Dedifferentiated amniotic fluid mesenchymal stem cell (primary cell): ENCODE measurements around the gene BACH2.

ENCODE experiments used
- DNase-seq: peaks from one replicate; pipeline ENCODE4 v3.0.0-alpha.2; 2016; ENCODE audit errors: extremely low spot score

BACH2 gene

DNA sequence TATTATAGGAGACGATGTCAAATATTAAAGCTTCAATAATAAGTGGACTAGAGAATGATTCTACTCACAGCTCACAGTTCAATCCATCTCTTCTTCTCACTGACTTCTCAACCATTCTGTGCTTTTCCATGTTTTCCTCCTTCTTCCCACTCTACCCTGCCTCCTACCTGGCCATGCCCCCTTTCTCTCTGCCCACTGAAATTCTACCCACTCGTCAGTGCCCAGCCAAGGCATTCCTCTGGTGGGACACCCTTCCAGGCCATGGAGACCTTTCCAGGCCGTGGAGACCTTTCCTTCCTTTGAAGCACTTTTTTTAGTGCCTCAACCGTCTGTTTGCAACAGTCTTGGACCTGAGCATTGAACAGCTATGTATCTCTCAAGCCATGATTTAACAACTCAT, 18.5 kb downstream of the BACH2 start:
- no peak for DNase-seq

DNA sequence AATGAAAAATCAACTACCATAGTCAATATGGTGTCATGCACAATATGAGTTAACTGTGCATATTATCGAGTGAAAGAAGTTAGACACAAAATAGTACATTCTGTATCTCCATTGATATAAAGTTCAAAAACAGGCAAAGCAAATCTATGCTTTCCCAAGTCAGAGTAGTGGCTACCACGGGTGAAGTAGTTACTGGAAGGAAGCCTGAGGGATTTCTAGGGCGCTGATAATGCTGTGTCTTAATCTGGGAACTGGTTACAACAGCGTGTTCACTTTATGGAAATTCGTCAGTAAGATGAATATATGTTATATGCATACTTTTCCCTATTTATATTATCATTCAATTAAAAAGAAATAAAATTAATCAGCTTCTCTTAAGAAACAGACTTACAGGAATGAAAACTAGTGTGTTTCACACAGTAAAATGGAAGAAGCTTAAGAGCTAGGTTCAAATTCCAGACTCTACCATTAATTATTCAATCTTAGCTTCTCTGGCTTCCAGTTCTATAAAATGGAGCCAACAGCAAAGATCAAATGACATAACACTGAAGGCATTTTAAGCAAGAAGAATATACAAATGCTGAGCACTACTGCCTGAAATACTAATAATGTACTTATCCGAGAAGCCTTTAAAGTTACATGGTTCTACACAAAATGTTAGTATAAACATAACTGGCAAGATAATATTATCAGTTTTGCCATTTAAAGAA, 19.2 kb downstream of the BACH2 start:
- no peak for DNase-seq

DNA sequence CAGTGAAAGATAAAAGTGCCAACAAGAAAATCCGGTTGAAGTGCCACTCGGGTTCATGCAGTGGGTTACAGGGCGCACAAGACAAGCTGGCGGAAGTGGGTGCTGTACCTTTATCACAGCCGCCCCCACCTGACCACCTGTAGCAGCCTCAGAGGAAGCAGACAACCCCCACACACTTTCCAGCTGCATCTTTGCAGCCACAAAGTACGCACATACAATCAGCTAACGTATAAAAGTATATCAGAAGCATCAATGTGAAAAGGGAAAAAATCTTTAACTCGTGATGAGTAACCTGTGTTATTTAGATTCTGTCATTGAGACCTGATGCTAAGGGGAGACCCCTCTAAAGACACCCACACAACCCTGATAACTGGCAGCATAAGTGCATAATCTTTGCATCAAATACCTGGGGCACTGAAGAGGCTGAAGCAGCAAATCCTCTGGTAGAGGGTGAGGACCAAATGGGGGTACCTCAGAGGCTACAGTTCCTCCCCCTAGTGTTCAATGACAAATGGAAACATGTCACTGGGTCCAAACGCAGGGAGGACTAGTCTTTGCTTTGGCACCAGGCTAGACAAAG, 22.1 kb downstream of the BACH2 start:
- DNase-seq: no peak

DNA sequence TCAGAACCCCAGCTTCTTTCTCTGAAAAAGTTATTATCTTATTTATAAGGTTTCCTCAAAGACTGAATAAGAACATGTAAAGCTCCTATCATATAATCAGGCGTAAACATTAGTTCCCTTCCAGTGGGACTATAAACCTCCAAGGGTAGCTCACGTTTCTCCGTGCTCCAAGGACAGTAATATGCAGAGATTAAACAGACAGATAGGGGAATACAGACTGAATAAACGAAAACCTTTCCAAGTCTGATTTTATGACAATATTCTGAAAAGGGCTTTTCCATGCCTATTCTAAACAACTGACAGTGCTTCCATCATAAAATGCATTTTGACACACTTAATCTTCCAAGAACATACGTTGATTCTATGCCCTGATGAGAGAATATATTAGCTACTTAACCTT, 22.8 kb downstream of the BACH2 start:
- DNase-seq: no peak

DNA sequence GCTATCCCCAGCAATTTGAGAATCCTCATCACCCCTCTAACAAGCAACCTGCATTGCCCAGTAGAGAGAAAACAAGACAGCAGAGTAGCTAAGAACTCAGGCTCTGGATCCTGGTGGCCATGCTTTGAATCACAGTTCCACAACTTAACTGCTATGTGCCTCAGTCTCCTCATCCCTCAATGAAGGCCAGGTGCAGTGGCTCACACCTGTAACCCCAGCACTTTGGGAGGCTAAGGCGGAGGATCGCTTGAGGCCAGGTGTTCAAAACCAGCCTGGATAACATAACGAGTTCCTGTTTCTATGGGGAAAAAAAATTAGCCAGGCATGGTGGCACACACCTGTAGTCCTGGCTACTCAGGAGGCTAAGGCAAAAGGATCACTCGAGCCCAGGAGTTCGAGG, 23.7 kb downstream of the BACH2 start:
- DNase-seq: no peak

DNA sequence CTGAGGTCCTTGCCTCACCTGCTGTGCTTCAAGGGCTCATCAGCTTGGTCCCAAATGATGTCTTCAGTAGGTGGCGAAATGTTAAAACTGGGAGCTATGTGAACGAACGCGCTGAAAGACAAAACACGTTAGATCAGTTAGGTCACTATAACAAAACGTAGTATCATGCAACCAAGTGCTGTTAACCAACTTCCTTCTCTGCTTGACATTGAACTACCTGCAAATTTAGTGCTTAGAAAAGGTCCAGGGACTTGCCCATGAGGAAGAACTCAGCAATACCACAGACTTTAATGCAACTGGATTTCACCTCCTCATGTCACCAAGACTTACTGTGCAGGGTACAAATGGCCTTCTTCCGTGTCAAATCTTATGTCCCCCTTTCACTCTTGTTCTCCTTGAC, 24.8 kb downstream of the BACH2 start:
- DNase-seq: no peak

DNA sequence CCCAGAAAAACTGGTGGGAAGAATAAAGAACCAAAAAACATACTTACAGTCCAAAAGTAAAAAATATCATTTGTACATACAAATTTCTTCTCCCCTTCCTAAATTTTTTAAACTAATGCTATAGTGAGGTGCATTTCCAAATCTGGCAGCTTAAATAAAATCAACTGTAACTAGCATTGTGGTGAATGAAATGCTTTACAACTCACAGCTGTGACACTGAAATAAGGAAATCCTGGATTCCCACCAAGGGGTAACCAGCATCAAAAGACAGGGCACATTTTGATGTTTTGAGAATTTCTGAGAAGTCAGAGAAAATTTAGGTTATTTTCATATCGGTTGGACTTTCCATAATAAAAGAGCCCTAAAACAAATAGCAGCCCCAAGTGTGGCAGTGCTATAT, 27.3 kb downstream of the BACH2 start:
- no peak for DNase-seq

DNA sequence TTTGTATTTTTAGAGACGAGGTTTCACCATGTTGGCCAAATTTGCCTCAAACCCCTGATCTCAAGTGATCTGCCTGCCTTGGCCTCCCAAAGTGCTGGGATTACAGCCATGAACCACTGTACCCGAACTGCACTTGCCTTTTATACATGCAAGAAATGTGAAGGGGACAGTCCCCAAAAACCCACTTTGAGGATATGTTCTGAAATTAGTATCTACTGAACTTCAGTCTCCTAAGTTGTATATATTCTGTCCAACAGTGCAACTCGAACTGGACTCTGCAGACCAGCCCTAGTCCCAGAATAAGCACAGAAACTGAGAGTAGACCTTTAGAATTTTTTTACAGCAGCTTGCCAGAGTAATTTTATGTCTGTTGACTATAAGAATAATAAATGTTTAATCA, 28.5 kb downstream of the BACH2 start:
- no peak for DNase-seq

DNA sequence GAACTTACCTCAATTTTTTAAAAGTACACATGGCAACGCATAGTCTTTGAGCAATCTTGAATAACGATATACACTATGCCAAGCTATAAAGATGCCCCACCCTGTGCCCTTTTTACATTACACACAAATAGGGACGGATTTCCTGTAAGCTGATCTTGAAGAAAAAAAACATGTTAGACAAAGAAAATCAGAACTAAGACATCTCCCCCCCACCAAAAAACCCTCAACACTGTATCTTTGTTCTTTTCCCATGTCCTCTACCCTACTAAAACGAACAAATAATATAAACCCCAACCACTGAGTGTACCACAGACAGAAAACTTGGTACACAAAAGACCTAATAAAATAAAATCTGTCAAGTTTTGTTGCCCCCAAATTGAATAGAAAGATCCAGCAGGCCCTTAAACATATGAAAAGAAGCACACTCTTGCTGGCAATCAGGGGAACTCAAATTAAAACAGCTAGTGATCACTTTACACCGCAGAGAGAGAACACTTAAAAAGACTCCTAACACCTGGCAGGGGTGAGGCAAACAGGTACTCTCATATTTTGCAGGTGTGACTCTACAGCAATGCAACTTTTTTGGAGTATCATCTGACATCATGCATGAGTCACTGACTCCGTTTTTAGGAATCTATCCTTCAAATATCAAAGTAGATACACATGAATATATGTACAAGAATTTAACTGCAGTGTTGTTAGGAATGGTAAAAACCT, 29.6 kb downstream of the BACH2 start:
- no peak for DNase-seq

DNA sequence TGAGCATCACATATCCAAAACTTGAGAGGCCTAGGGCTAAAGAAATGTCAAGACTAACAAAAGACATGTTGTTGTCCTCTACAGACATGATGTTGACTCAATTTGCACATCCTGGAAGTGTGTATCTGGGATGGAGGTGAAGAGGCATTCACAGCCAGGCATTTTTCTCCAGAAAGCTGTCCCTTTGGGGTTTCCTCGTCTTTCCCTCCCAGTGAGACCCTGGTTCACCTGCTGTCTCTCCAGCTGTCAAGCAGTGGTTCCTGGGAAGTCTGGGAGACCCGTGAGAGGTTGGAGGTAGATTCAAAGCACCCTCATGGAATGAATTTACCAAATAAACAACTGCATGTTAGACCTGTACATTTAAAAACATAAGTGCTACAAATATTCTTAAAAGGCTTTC, 32.1 kb downstream of the BACH2 start:
- DNase-seq: no peak

DNA sequence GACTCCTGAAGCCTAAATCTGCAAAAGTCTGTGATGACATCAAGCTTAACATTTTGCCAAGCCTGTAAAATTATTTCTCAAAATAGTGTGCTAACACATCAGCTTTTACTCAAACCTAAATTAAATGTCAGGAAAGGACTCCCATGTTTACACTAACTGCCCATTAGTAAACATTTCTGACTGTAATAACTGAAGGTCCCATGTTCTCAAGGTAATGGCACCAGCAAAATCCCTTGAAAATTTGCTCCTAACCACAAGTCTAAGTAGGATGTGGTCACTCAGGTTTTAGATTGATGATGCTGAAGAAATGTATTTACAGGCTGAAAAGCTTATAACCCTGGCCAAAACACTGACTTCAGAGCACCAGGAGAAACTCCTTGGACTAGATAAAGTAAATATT, 33.0 kb downstream of the BACH2 start:
- DNase-seq: no peak

DNA sequence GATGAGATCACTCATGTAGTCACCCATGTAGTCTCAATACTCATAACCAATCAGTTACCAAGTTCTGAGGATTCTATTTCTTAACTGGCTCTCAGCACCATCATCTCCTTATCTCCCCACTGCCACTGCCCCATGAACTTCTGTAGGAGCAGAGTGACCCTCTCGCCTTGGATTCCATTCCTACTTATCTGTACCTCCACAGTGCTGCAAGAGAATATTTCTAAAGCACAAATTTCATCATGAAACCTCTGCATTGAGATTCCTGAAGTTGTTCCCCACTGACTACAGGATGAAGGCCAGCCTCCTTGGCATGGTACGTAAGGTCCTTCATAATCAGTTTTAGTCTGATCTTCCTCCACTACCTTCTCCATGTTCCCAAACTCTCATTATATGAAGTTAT, 34.8 kb downstream of the BACH2 start:
- DNase-seq: no peak

DNA sequence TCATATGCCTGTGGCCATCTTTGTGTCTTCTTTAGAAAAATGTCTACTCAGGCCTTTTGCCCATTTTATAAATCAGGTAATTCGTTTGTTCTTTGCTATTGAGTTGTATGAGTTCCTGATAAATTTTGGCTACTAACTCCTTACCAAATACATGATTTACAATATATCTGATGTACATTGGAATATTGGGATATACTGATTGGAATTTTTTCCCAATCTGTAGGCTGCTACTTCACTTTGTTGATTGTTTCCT, 39.2 kb downstream of the BACH2 start:
- DNase-seq: no peak

DNA sequence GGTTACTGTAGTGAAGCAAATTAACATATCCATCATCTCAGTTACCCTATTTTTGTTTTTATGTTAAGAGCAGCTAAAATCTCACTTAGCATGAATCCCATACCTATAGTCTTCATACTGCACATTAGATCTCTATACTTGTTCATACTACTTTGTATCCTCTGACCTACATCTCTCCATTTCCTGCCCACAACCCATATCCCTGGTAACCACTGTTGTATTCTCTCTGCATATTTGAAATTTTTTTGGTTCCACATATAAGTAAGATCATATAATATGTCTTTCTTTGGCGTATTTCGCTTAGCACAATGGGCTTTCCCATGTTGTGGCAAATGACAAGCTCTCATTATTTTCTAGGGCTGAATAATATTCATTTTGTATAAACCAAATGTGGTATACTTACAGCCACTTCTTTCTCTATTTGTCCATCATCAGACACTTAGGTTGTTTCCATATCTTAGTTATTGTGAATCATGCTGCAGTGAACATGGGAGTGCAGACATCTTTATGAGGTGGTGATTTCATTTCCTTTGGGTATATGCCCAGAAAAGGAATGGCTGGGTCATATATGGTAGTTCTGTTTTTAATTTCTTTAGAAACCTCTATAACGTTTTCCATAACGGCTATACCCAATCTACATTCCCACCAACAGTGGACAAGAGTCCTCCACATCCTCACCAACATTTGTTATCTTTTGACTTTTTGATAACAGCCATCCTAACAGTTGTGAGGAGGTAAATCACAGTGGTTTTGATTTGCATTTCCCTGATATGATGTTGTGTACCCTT, 39.8 kb downstream of the BACH2 start:
- DNase-seq: no peak

DNA sequence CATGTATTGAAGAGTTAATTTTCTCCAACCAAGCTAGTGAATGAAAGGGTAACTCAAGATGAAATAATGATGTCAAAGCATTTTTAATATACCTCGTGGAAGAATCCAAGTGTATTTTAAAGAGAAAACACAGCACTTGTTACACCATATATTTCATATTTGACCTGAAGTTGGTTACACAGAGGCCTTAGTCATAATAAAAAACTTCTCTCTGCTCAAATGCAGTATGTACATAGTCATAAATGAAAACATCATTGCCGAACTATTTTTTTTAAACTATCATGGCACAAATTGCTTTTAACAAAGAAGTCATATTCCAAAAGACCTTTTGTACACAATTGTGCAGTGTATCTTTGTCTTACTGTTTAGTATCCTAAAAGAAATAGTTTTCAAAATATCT, 43.0 kb downstream of the BACH2 start:
- DNase-seq: no peak

DNA sequence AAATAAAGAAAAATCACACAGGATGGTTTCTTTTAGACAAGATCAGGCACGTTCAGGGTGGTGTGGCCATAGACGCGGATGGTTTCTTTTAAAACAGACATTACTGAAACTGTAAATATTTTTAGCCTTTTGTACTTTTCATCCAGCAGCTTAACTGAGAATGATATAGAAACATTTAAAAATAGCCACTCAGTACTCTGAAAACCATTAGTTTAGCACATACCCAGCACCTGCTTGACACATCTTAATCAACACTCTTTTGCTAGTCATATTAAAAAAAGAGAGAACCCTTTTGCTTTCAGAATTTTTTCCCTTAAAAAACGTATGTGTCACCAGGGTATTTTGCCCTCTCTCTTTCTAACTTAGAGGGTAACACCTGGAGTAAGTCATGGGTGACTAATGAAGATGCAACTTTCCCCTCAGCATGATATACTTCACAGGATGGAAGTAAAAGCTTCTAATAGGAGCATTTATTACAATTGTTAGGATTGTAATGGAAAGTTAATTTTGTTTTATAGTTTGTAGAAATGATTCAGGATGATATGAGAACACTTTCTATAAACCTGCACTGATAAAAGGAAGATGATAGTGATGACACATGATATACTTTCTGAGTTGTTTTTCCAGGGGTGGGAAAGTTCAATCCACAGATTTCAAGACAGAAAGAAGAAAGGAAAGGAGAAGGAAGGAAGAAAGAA, 45.2 kb downstream of the BACH2 start:
- DNase-seq: no peak

DNA sequence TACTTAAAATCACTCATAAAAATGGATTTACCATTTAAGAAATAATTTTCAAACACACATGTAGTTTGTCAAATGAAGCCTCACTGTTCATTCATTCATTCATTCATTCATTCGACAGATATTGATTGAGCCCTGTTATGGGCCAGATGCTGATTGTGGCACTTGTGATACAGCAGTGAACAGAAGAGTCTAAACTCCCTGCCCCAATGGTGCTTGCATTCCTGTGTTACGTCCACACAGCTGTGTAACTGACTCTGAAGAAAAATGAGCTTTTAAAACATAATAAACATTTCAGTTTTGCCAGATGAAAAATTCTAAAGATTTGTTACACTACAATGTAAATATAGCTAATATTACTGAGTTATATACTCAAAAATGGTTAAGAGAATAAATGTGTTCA, 46.2 kb downstream of the BACH2 start:
- no peak for DNase-seq

DNA sequence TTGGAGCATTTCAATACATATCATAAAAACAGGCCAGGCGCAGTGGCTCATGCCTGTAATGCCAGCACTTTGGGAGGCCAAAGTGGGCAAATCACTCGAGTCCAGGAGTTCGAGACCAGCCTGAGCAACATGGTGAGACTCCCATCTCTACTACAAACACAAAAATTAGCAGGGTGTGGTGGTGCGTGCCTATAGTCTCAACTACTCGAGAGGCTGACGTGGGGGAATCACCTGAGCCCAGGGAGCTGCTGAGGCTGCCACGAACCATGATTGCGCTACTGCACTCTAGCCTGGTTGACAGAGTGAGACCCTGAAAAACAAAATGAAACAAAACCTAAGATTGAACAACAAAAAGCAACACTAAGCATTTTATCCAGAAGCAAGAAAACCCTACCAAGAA, 47.2 kb downstream of the BACH2 start:
- no peak for DNase-seq

DNA sequence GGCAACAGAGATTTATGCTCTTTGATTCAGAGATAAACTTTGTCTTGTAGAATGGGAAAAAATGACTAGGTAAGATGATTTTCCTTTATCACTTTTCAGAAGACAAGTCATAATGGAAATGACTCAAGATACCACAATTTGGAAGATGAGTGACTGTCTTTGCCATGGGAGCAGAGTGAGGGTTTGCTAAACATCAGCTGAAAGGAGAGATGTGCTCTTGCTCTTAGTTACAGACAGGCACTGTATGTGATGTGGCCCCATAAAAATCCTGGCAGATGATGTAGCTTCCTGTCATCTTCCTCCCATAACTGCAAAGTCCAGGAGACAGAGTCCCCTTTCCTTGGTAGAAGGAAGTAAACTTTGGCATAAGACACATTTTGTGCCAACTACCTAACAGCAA, 47.6 kb downstream of the BACH2 start:
- DNase-seq: no peak

DNA sequence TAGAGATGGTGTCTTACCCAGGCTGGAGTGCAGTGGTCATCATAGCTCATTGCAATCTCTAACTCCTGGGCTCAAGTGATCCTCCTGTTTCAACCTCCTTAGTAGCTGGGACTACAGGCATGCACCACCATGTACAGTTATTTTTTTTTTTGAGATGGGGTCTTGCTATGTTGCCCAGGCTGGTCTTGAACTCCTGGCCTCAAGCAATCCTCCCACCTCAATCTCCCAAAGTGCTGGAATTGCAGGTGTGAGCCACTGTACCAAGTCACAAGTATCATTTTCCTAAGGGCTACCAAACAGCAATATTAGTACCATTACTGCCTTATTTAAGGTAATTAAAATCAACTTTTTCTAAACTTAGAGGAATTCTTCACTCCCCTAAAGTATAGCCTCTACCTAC, 49.4 kb downstream of the BACH2 start:
- no peak for DNase-seq

DNA sequence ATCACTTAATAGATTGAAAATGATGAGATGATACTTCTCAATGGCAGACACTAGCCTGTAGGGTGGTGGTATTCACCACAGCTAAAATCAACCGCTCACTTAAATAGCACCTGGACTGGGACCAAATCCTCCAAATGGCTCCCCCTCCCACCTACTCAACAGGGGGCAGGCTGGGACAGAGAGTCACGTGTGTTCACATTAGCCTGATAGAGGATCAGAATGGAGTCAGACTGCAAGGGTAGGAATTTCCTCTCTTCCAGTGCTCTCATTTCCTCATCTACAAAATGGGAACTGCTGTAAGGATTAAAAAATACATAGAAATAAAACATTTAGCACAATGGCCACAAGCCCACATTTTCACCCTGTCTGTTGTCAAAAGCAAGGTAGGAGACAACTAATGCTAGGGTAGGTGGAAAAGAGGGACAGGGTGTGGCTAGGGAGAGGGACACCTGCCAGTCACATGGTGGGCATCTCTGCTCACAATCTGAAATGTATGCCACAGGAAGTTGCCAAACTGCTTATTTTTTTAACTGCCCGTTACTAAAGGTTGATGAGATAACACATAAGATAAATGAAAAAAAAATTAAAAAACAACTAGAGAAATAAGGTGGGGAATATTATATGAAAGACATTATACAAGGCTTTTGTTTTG, 55.3 kb downstream of the BACH2 start:
- DNase-seq: no peak
